Coronary artery (tissue), 2 donors: Measurements from ENCODE around the gene EFCAB12.
"Not testable (repeated sequence)": the region's sequence is repeated elsewhere in the genome, so short reads cannot be mapped to it uniquely, and the experiment has no call there.

Experiments
- DNase-seq: peaks from one replicate; pipeline ENCODE4 v3.0.0-alpha.2; 2017; ENCODE audit warnings: low spot score
- H3K27ac ChIP-seq, 2 donors: fragments of 200-600 bp; sonication (generic); one replicate each; pipeline ENCODE4 v1.5.1; 2016 to 2019
- H3K4me3 ChIP-seq: fragments of 200-600 bp; sonication (generic); 2 replicates; pipeline ENCODE4 v1.5.1; 2016; ENCODE audit warnings: mild to moderate bottlenecking, moderate library complexity
- TF ChIP-seq, protein P1 (sequence below): fragments of 200-600 bp; sonication (generic); IDR thresholded peaks from one replicate; pipeline ENCODE4 v1.5.1; 2019; ENCODE audit warnings: antibody characterized with exemption

Gene EFCAB12

DNA sequence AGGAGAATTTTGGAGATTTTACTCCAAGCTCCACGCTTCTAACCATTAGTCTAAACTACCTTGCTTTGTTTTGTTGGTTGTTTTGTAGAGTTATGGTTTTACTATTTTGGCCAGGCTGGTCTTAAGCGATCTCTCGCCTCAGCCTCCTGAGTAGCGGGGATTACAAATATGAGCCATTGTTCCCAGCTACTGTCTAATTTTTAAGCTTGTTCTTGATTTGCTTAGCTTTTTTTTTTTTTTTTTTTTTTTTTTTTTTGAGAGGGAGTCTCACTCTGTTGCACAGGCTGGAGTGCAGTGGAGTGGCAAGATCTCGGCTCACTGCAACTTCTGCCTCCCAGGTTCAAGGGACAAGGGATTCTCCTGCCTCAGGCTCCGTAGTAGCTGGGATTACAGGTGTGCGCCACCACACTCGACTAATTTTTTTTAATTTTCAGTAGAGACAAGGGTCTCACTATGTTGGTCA lies 28.5 kb downstream of the EFCAB12 start:
- Histone ChIP-seq H3K4me3 (peak overlapping the region; percentile 74), H3K27ac (peak overlapping the region; percentile 64 to 79)
- no peak for DNase-seq
- TF ChIP-seq, protein P1, sequence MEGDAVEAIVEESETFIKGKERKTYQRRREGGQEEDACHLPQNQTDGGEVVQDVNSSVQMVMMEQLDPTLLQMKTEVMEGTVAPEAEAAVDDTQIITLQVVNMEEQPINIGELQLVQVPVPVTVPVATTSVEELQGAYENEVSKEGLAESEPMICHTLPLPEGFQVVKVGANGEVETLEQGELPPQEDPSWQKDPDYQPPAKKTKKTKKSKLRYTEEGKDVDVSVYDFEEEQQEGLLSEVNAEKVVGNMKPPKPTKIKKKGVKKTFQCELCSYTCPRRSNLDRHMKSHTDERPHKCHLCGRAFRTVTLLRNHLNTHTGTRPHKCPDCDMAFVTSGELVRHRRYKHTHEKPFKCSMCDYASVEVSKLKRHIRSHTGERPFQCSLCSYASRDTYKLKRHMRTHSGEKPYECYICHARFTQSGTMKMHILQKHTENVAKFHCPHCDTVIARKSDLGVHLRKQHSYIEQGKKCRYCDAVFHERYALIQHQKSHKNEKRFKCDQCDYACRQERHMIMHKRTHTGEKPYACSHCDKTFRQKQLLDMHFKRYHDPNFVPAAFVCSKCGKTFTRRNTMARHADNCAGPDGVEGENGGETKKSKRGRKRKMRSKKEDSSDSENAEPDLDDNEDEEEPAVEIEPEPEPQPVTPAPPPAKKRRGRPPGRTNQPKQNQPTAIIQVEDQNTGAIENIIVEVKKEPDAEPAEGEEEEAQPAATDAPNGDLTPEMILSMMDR = no peak

DNA sequence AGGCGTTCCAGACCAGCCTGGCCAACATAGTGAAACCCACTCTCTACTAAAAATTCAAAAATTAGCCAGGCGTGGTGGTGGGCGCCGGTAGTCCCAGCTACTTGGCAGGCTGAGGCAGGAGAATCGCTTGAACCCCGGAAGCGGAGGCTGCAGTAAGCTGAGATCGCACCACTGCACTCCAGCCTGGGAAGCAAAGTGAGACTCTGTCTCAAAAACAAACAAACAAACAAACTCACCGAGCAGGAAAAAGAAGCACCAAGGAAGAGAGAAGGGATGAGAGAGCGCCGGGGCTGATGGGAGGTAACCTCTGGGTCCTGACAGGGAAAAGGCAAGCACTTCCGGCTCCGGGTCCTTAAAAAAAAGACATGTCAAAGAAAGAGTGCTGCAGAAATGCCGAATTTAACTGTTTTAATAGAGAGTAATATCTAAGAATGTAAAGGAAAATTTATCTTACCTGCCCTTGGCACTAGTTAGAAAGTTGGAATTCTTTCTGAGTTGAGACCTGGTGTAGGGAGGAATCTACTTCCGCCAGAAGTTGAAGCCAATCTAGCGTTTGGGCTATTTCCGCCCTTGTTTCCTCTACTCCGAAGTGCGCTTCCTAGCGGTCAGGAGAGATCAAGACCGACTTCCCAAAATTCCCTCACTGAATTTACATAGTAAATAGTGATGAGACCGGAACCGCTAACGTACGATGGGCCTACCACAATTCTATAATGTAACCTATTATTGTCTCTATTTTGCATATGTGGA lies 29.1 kb downstream of the EFCAB12 start:
- TF ChIP-seq, protein P1 = peak; percentile 65
- peak; percentile 84 for DNase-seq
- Histone ChIP-seq H3K27ac (peak overlapping the region; percentile 64 to 79), H3K4me3 (peak overlapping the region; percentile 74)

DNA sequence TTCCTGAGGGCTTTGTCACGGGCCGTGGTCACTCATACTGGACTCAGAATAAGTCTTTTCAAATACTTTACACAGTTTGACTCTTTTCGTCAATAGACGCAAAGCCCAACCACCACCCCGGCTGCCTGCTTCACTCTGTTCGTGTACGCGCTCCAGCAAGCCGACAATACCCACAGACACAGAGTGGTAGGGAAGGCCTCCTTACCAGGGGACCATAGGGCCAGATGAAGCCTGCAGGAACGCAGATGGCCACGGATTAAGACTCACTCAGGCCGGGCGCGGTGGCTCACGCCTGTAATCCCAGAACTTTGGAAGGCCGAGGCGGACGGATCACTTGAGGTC lies 29.7 kb downstream of the EFCAB12 start:
- peak overlapping the region; percentile 64 to 79 for H3K27ac ChIP-seq
- no peak for DNase-seq
- H3K4me3 ChIP-seq = peak overlapping the region; percentile 74

DNA sequence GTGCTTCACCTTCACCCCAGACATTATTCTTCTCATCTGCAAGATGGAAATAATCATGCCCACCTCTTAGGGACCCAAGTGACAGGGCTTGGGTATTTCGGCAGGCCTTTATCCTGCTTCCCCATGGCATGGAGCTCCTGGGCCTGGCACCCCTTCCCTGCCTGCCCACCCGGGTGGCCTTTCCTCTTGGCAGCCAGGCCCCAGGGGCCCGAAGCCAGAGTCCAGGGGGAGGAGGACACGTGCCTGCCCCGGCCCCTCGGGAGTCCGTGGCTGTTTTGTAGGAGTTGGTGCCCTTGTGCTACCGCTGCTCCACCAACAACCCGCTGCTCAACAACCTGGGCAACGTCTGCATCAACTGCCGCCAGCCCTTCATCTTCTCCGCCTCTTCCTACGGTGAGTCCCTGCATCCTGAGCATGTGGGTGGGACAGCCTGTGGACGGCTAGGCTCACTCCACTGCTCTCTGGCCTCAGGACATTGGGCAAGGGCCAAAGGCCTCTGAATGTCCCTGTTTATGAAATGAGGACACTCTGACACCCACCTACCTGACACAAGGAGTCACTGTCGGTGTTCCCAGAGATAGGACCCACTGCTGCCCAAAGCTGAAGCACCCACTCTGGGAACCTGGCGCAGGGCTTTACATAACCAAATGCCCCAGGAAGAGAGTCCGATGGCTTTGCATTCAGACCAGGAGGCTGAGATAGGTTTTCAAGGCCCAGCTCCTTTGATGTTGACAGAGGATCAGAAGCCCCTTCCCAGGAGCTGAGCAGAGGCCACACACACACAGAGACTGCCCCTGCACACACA lies 34.5 kb downstream of the EFCAB12 start:
- H3K27ac ChIP-seq, DNase-seq, H3K4me3 ChIP-seq: not testable (repeated sequence)

More for the DNA sequence above, 29.7 kb downstream of the EFCAB12 start:
- TF ChIP-seq, protein P1 = no peak

DNA sequence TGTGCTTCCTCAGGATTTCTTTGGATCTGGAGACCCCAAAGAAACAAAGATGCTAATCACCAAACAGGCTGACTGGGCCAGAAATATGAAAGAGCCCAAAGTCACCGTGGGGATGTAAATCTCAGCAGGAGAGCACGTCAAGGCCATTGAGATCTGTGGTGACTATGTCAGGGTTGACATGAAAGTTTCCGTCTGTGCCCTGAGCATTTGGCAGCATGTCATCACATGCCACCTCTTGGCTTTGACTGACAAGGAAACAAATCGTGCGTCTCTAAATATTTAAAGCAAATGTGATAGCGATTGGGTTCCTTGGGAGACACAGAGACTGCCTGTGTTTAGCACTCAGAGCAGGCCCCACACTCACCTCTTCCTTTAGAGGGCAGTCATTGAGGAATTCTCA lies 35.2 kb downstream of the EFCAB12 start:
- H3K27ac ChIP-seq = no peak overlapping the region
- no peak for DNase-seq
- H3K4me3 ChIP-seq = no peak overlapping the region
- TF ChIP-seq, protein P1 = no peak

DNA sequence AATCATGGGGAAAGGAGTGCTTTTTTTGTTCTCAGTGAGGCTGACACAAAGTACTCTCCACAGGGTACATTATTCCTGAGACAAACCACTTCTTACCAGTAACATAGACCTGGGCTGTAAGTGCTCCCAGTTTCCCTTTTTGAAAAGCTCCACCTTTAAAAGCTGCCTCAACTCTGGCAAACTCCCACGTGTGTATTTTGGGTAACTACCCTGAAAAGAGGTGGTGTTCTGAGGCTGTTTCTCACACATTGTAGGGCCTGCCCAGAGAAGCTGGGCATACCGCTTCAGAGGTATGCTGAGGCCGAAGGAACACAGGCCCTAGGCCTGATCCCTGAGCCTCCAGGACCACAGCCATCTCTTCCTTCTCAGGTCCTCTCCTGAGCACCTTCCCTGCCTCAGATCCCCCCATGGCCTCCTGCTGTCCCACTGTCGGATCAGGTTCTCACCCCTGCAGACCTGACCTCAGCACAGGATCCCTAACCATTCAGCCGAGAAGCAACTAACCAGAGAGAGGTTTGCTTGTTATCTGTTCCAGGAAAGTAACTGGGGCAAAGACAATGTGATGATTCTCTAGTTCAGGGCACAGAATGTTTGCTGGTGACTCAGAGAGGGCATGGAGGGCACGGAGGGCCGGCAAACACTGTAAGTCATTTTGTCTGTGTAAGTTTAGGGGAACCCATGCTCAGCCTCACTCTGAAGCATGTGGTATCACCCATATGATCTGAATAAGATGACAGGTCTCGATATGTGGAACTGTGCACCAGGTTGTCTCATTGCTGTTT lies 36.1 kb downstream of the EFCAB12 start:
- H3K27ac ChIP-seq, DNase-seq, H3K4me3 ChIP-seq: not testable (repeated sequence)

DNA sequence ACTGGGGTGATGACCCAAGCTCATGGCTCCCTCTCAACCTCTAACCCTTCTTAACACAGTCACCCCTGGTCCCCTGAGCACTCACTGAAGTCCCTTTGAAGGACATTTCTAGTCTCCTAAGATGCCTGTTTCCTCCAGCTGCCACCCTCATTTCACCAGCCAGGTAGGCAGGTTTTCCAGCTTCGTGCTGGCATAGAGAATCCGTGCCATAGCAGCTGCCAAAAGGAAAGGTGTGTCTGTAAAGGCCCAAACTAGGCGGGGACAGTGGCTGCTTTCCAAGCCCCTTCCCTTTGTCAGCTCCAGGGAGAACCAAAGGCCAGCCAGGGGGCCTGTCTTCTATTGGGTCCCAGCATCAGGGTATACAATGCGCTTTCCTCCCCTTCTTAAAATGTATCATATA lies 36.9 kb downstream of the EFCAB12 start:
- not testable (repeated sequence) for H3K4me3 ChIP-seq, DNase-seq, H3K27ac ChIP-seq

DNA sequence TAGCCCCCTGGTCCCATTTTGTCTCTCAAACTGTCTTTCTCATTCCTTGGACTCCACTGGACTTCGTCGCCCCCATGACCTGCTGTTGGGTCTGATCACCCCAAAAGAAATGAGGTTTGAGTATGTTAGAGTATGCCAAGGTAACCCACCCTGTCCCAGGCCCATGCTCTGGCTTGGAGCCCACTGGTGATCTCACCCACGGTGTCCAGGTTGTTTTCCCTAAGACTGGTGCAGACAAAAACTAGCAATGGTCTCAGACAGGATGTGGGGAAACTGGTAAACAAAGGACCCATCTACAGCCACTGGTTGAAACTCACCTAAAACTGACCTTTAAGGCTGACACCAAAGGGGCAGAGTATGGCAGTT lies 38.9 kb downstream of the EFCAB12 start:
- TF ChIP-seq, protein P1 = no peak
- peak overlapping the region in 1 of 2 donors; percentile 11 for H3K27ac ChIP-seq
- DNase-seq = no peak
- H3K4me3 ChIP-seq = no peak overlapping the region

DNA sequence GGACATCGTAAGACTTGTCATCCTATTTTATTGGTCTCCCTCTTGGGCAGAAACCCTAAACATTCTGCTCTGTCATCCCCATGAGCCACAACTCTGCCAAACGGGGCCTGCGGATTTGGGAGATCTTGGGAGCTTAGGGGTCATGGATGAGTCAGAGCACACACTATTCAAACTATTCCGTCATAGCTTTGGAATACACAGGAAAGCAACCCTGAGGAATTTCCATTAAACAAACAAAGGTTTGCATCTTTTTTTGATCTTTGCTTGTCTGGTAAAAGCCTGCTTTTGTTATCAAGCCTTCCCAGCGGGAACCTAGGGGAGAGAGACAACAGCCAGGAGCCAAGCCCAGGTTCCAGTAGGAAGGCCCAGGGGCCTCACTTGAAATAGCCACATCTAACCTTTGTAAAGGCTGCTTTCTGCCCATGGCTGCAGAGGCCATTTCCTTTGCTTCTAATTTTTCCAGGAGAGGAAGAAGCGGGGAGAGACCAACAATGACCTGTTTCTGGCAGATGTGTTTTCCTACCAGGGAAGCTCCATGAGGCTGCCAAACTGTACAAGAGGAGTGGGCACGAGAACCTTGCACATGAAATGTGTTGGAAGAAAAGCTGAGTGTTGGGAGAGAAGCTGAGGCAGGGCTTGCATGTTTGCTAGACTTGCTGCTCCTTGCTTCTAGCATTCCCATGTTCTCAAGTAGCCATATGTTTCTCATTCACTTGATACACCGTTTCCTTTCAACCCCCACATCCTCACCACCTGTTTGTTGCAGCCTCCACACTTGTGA lies 39.5 kb downstream of the EFCAB12 start:
- not testable (repeated sequence) for H3K4me3 ChIP-seq, DNase-seq
- H3K27ac ChIP-seq = peak overlapping the region in 1 of 2 donors; percentile 56
